ENCODE data around the gene AK8.
"Not testable (repeated sequence)": the region's sequence is repeated elsewhere in the genome, so short reads cannot be mapped to it uniquely, and the experiment has no call there.

AK8 gene

GRCh38 chr9:132712753-132713152 lies 165.3 kb downstream of the AK8 start:
- no peaks in the 10 kb centered on the region for H3K4me1 ChIP-seq (ENCODE audit: low read length)
- TF ChIP-seq CTCF (IDR thresholded peaks at IDR 0.05; ENCODE audit: low read depth, low read length) (no peak), EZH2phosphoT487 (IDR thresholded peaks at IDR 0.05; ENCODE audit: low read depth) (no peak)
- H3K9ac ChIP-seq (ENCODE audit: low read length), result no peak overlapping the region
- H3K27ac ChIP-seq (ENCODE audit: low read length), result no peak overlapping the region
- H2AFZ ChIP-seq (ENCODE audit: low read depth, low read length), result no peak overlapping the region
- H3K4me3 ChIP-seq (ENCODE audit: low read length), result no peak overlapping the region
- no peaks in the 10 kb centered on the region for H3K36me3 ChIP-seq (replicated peaks; ENCODE audit: low read depth, low read length)
- H3K27me3 ChIP-seq (ENCODE audit: low read depth, low read length), result no peaks in the 10 kb centered on the region
- no peaks in the 10 kb centered on the region for H4K20me1 ChIP-seq (ENCODE audit: insufficient read depth, low read length)
- H3K4me2 ChIP-seq (ENCODE audit: low read length), result no peak overlapping the region
- no peaks in the 10 kb centered on the region for H3K79me2 ChIP-seq (ENCODE audit: low read length)
- H3K9me3 ChIP-seq (ENCODE audit: insufficient read depth, low read length), result no peaks in the 10 kb centered on the region

- Histone ChIP-seq H3K4me1 (ENCODE audit: low read length) (no peaks in the 10 kb centered on the region), H2AFZ (ENCODE audit: low read depth, low read length) (no peak overlapping the region), H3K9ac (ENCODE audit: low read length) (no peak overlapping the region), H3K79me2 (ENCODE audit: low read length) (no peaks in the 10 kb centered on the region), H3K27ac (ENCODE audit: low read length) (no peak overlapping the region), H3K9me3 (ENCODE audit: insufficient read depth, low read length) (no peaks in the 10 kb centered on the region), H3K27me3 (ENCODE audit: low read depth, low read length) (no peaks in the 10 kb centered on the region), H3K4me3 (ENCODE audit: low read length) (no peak overlapping the region), H3K36me3 (replicated peaks; ENCODE audit: low read depth, low read length) (no peaks in the 10 kb centered on the region), H4K20me1 (ENCODE audit: insufficient read depth, low read length) (no peaks in the 10 kb centered on the region), H3K4me2 (ENCODE audit: low read length) (no peak overlapping the region)
- TF ChIP-seq CTCF (IDR thresholded peaks at IDR 0.05; ENCODE audit: low read depth, low read length) (no peak), EZH2phosphoT487 (IDR thresholded peaks at IDR 0.05; ENCODE audit: low read depth) (no peak)
Measured at GRCh38 chr9:132711846-132712245, 166.2 kb downstream of the AK8 start.

- H3K4me1 ChIP-seq (ENCODE audit: low read length); H3K27ac ChIP-seq (ENCODE audit: low read length); H3K9me3 ChIP-seq (ENCODE audit: insufficient read depth, low read length); H3K79me2 ChIP-seq (ENCODE audit: low read length); H3K36me3 ChIP-seq (replicated peaks; ENCODE audit: low read depth, low read length); H3K4me2 ChIP-seq (ENCODE audit: low read length); H2AFZ ChIP-seq (ENCODE audit: low read depth, low read length); H4K20me1 ChIP-seq (ENCODE audit: insufficient read depth, low read length); H3K27me3 ChIP-seq (ENCODE audit: low read depth, low read length); H3K4me3 ChIP-seq (ENCODE audit: low read length); H3K9ac ChIP-seq (ENCODE audit: low read length): not testable (repeated sequence)
Measured at GRCh38 chr9:132711152-132711551, 166.9 kb downstream of the AK8 start.

- H4K20me1 ChIP-seq (ENCODE audit: insufficient read depth, low read length), result no peaks in the 10 kb centered on the region
- no peak overlapping the region for H3K4me3 ChIP-seq (ENCODE audit: low read length)
- no peak overlapping the region for H3K4me2 ChIP-seq (ENCODE audit: low read length)
- H3K79me2 ChIP-seq (ENCODE audit: low read length), result no peaks in the 10 kb centered on the region
- TF ChIP-seq EZH2phosphoT487 (IDR thresholded peaks at IDR 0.05; ENCODE audit: low read depth) (no peak), CTCF (IDR thresholded peaks at IDR 0.05; ENCODE audit: low read depth, low read length) (no peak)
- H3K9ac ChIP-seq (ENCODE audit: low read length), result no peak overlapping the region
- H3K36me3 ChIP-seq (replicated peaks; ENCODE audit: low read depth, low read length), result no peaks in the 10 kb centered on the region
- H3K9me3 ChIP-seq (ENCODE audit: insufficient read depth, low read length), result no peaks in the 10 kb centered on the region
- H3K4me1 ChIP-seq (ENCODE audit: low read length), result no peaks in the 10 kb centered on the region
- no peak overlapping the region for H2AFZ ChIP-seq (ENCODE audit: low read depth, low read length)
- H3K27ac ChIP-seq (ENCODE audit: low read length), result no peak overlapping the region
- no peaks in the 10 kb centered on the region; the same call in 1 of the 2 replicates for H3K27me3 ChIP-seq (ENCODE audit: low read depth, low read length)
Measured at GRCh38 chr9:132710333-132710732, 167.8 kb downstream of the AK8 start.

All from OCI-LY3 (cell line).